CD4-positive, alpha-beta T cell treated with Interferon alpha-2 for 1 hour (primary cell): Measurements from ENCODE around the gene XPNPEP2.

Source experiments
- DNase-seq, 2 donors: peaks; one replicate each; pipeline ENCODE4 v3.0.0-alpha.2; 2020 to 2022

The XPNPEP2 gene

GRCh38 chrX:129781134-129781672 lies 42.4 kb downstream of the XPNPEP2 start:
- DNase-seq, result peak; percentile 86 to 89

- no peak for DNase-seq
Measured at GRCh38 chrX:129781680-129782495, 43.1 kb downstream of the XPNPEP2 start.

- no peak for DNase-seq
Measured at GRCh38 chrX:129782706-129783105, 43.9 kb downstream of the XPNPEP2 start.

GRCh38 chrX:129783291-129783713 lies 44.5 kb downstream of the XPNPEP2 start:
- no peak for DNase-seq

GRCh38 chrX:129784371-129784770 lies 45.6 kb downstream of the XPNPEP2 start:
- DNase-seq, result no peak

GRCh38 chrX:129785160-129785947 lies 46.6 kb downstream of the XPNPEP2 start:
- no peak for DNase-seq

- peak in 1 of 2 donors; percentile 42 for DNase-seq
Measured at GRCh38 chrX:129786210-129786651, 47.5 kb downstream of the XPNPEP2 start.

- DNase-seq, result no peak
Measured at GRCh38 chrX:129787336-129788055, 48.7 kb downstream of the XPNPEP2 start.

- DNase-seq, result no peak
Measured at GRCh38 chrX:129788527-129788926, 49.7 kb downstream of the XPNPEP2 start.

GRCh38 chrX:129790146-129790545 lies 51.4 kb downstream of the XPNPEP2 start:
- DNase-seq, result no peak

GRCh38 chrX:129790808-129791207 lies 52.0 kb downstream of the XPNPEP2 start:
- DNase-seq, result no peak

GRCh38 chrX:129791336-129791735 lies 52.6 kb downstream of the XPNPEP2 start:
- no peak for DNase-seq

GRCh38 chrX:129791961-129792570 lies 53.3 kb downstream of the XPNPEP2 start:
- no peak for DNase-seq

- no peak for DNase-seq
Measured at GRCh38 chrX:129792586-129793291, 54.0 kb downstream of the XPNPEP2 start.

- no peak for DNase-seq
Measured at GRCh38 chrX:129793604-129794191, 54.9 kb downstream of the XPNPEP2 start.

GRCh38 chrX:129795584-129795983 lies 56.8 kb downstream of the XPNPEP2 start:
- DNase-seq, result no peak

- no peak for DNase-seq
Measured at GRCh38 chrX:129797251-129797906, 58.6 kb downstream of the XPNPEP2 start.

GRCh38 chrX:129798456-129798855 lies 59.7 kb downstream of the XPNPEP2 start:
- DNase-seq, result no peak

- no peak for DNase-seq
Measured at GRCh38 chrX:129798888-129799287, 60.1 kb downstream of the XPNPEP2 start.

- DNase-seq, result no peak
Measured at GRCh38 chrX:129800186-129800585, 61.4 kb downstream of the XPNPEP2 start.

GRCh38 chrX:129802863-129803262 lies 64.1 kb downstream of the XPNPEP2 start:
- DNase-seq, result no peak
